Adrenal gland (tissue), 12 donors: Measurements from ENCODE around the gene SPIB. TPM values are rescaled to one million over a fixed set of nuclear protein-coding genes. Genes with fewer than 3 reads are reported as not detected.
"Not testable (repeated sequence)": the region's sequence is repeated elsewhere in the genome, so short reads cannot be mapped to it uniquely, and the experiment has no call there.

Experiments used
- DNase-seq, 7 donors: peaks; one replicate each; pipeline ENCODE4 v3.0.0-alpha.2; 2019 to 2020
- H3K27ac ChIP-seq, 5 donors: fragments of 200-600 bp; sonication (generic) in 4 of 5; 1 replicate in 3 of 5; 2 replicates in 2 of 5; pipeline versions ENCODE4 v1.5.1 to v1.8.0; 2016 to 2020; ENCODE audit warnings: mild to moderate bottlenecking in 1 of 5
- H3K27me3 ChIP-seq: fragments of 200-600 bp; 2 replicates; pipeline ENCODE4 v1.8.0; 2021
- H3K36me3 ChIP-seq, 2 donors: fragments of 200-600 bp; replicated peaks in 1 of 2; 1 replicate in 1 of 2; 2 replicates in 1 of 2; pipeline versions ENCODE4 v1.5.1 to v1.8.0; 2018 to 2022
- H3K4me1 ChIP-seq, 2 donors: fragments of 200-600 bp; replicated peaks in 1 of 2; 1 replicate in 1 of 2; 2 replicates in 1 of 2; pipeline versions ENCODE4 v1.5.1 to v1.8.0; 2018 to 2021
- H3K4me3 ChIP-seq, 4 donors: fragments of 200-600 bp; sonication (generic) in 3 of 4; one replicate each; pipeline ENCODE4 v1.5.1; 2016 to 2018
- H3K9me3 ChIP-seq, 3 donors: fragments of 200-600 bp; sonication (generic) in 1 of 3; replicated peaks in 1 of 3; 1 replicate in 2 of 3; 2 replicates in 1 of 3; pipeline versions ENCODE4 v1.5.1 to v1.8.0; 2016 to 2021
- CTCF ChIP-seq, 6 experiments: fragments of 450-650 bp in 4 of 6; fragments of 200-600 bp in 2 of 6; sonication (generic) in 1 of 6; IDR thresholded peaks; 1 replicate in 5 of 6; 2 replicates in 1 of 6; pipeline versions ENCODE4 v1.5.1 to v1.8.0; 2016 to 2021; ENCODE audit warnings: antibody characterized with exemption in 6 of 6, mild to moderate bottlenecking in 2 of 6, moderate library complexity in 1 of 6
- POLR2A ChIP-seq, 2 donors: fragments of 450-650 bp; IDR thresholded peaks; one replicate each; pipeline ENCODE4 v1.6.1; 2017; ENCODE audit warnings: antibody characterized with exemption in 2 of 2, mild to moderate bottlenecking in 2 of 2, moderate library complexity in 1 of 2
- WGBS, 4 donors: extraction: QIAGEN DNeasy Blood & Tissue Kit in 2 of 4; methylation state at CpG; one replicate each; pipeline versions ENCODE4 v1.1.5 to v1.1.7; 2013 to 2017; 5-methylcytosine and 5-hydroxymethylcytosine counted together
- intact Hi-C, 2 donors: fragments of 100-400 bp; cut with DNase I; formaldehyde crosslinking; loops; one replicate each; pipeline versions ENCODE4 v1.14.1 to v1.15.0; 2022 to 2023
- polyA plus RNA-seq, 3 donors: library from polyadenylated mRNA; stranded (reverse); fragments of 200-250 nt in 2 of 3; fragments of 350-450 nt in 1 of 3; fragmentation: Illumina TruSeq in 1 of 3; extraction: RNeasy Lipid Tissue Mini Kit (QIAGEN cat#74804) in 1 of 3; gene quantifications; one replicate each; pipeline ENCODE4 v1.2.3, GENCODE V29; 2013 to 2014
- total RNA-seq, 9 donors: library from RNA; depleted of rRNA in 4 of 9; stranded (reverse); fragments of >200 nt in 4 of 9; fragments of 120-200 nt in 1 of 9; fragmentation: NEBNext Ultra II Directional in 1 of 9; extraction: Animal tissue kit (Norgen Biotek cat#: 25700) in 1 of 9; gene quantifications; one replicate each; pipeline versions ENCODE4 v1.1.0 to v1.2.4, GENCODE V29; 2013 to 2023
- donor health status: healthy with polysubstance abuse.
- donor health status: Bipolar disorder and iron deficiency.
- donor health status: DM: yes; HTN: yes; CAD: no.
- donor health status: DM: no; HTN: no; CAD: no.
- donor health status: DM: no; HTN: no; CAD: no.
- donor health status: DM: yes; HTN: yes; CAD: no.

Gene SPIB
- total and polyA plus RNA-seq, 12 donors = 0.03 to 0.29 (median 0.12) TPM; not detected in 8

- Histone ChIP-seq H3K36me3 (peaks cover 0 to 6% of the 10 kb centered on the region in 2 donors), H3K9me3 (no peaks in the 10 kb centered on the region), H3K27me3 (no peaks in the 10 kb centered on the region), H3K4me1 (peaks cover 8 to 17% of the 10 kb centered on the region in 2 donors), H3K27ac (peak overlapping the region in 1 of 5 donors; percentile 67), H3K4me3 (no peak overlapping the region)
- 79 to 89% (median 83%) methylated on average over 21 of the region's 21 CpGs for WGBS, 4 donors
- DNase-seq = peak in 2 of 7 donors; percentile 26 to 29
- no peak for TF ChIP-seq CTCF (IDR thresholded peaks at IDR 0.05)
- intact Hi-C loops = no loop called here
Measured at GRCh38 chr19:50387176-50387867, 31.4 kb upstream of the SPIB start.

DNA sequence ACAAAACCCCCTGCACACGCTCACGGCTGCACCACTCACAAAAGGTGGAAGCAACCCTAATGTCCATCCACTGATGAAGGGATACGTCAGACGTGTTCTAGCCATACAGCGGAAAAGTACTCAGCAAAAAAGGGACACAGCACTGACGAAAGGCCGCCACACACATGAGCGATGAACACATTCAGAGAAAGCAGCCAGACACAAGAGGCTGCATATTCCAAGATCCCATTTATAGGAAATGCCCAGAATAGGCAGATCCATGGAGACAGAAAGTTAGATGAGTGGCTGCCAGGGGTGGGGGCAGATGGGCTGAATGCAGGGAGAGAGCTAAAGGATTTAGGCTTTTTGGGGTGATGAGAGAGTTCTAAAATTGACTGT lies 30.9 kb upstream of the SPIB start:
- no peaks in the 10 kb centered on the region for H3K27me3 ChIP-seq
- 91 to 96% (median 93%) methylated on average over 8 of the region's 8 CpGs for WGBS, 4 donors
- DNase-seq = no peak
- H3K27ac ChIP-seq = peak overlapping the region in 1 of 5 donors; percentile 67
- no peaks in the 10 kb centered on the region for H3K9me3 ChIP-seq
- H3K36me3 ChIP-seq = peaks cover 0 to under 1% of the 10 kb centered on the region in 2 donors
- no peak for TF ChIP-seq POLR2A (IDR thresholded peaks at IDR 0.05)
- no peak for TF ChIP-seq CTCF (IDR thresholded peaks at IDR 0.05)
- H3K4me3 ChIP-seq = no peak overlapping the region
- intact Hi-C loops = no loop called here
- peaks cover 8 to 17% of the 10 kb centered on the region in 2 donors for H3K4me1 ChIP-seq

- DNase-seq, intact Hi-C loops, H3K27ac ChIP-seq, H3K36me3 ChIP-seq, H3K4me3 ChIP-seq, H3K9me3 ChIP-seq, H3K4me1 ChIP-seq, H3K27me3 ChIP-seq: not testable (repeated sequence)
- 67 to 89% (median 87%) methylated on average over 3 of the region's 3 CpGs for WGBS, 4 donors
Measured at GRCh38 chr19:50390295-50390694, 28.4 kb upstream of the SPIB start.

- WGBS, 4 donors = 93 to 97% (median 94%) methylated on average over 16 to 22 of the region's 23 CpGs
- intact Hi-C loops, DNase-seq, H3K4me1 ChIP-seq, H3K27me3 ChIP-seq, H3K36me3 ChIP-seq, H3K4me3 ChIP-seq, H3K9me3 ChIP-seq: not testable (repeated sequence)
- H3K27ac ChIP-seq = peak overlapping the region in 1 of 5 donors; percentile 55
Measured at GRCh38 chr19:50390952-50391351, 27.8 kb upstream of the SPIB start.

GRCh38 chr19:50392759-50393158 lies 26.0 kb upstream of the SPIB start:
- no peaks in the 10 kb centered on the region for H3K4me1 ChIP-seq
- WGBS, 4 donors = 94 to 98% (median 97%) methylated on average over 5 of the region's 5 CpGs
- intact Hi-C loops = no loop called here

More at GRCh38 chr19:50392759-50393158, 26.0 kb upstream of the SPIB start:
- H3K9me3 ChIP-seq = no peaks in the 10 kb centered on the region
- H3K36me3 ChIP-seq = no peaks in the 10 kb centered on the region
- TF ChIP-seq CTCF (IDR thresholded peaks at IDR 0.05) (no peak), POLR2A (IDR thresholded peaks at IDR 0.05) (no peak)
- no peak overlapping the region for H3K27ac ChIP-seq
- H3K4me3 ChIP-seq = no peak overlapping the region
- H3K27me3 ChIP-seq = no peaks in the 10 kb centered on the region
- no peak for DNase-seq
